Stimulated activated naive CD4-positive, alpha-beta T cell treated with Interleukin-2 at 50 U/mL for 16 hours (primary cell): ENCODE data around the gene GORASP2.
"Not testable (repeated sequence)": the region's sequence is repeated elsewhere in the genome, so short reads cannot be mapped to it uniquely, and the experiment has no call there.

Experiments used
- DNase-seq: peaks from one replicate; lab custom pipeline; 2025; lab: John Stamatoyannopoulos, UW

Gene GORASP2

DNA sequence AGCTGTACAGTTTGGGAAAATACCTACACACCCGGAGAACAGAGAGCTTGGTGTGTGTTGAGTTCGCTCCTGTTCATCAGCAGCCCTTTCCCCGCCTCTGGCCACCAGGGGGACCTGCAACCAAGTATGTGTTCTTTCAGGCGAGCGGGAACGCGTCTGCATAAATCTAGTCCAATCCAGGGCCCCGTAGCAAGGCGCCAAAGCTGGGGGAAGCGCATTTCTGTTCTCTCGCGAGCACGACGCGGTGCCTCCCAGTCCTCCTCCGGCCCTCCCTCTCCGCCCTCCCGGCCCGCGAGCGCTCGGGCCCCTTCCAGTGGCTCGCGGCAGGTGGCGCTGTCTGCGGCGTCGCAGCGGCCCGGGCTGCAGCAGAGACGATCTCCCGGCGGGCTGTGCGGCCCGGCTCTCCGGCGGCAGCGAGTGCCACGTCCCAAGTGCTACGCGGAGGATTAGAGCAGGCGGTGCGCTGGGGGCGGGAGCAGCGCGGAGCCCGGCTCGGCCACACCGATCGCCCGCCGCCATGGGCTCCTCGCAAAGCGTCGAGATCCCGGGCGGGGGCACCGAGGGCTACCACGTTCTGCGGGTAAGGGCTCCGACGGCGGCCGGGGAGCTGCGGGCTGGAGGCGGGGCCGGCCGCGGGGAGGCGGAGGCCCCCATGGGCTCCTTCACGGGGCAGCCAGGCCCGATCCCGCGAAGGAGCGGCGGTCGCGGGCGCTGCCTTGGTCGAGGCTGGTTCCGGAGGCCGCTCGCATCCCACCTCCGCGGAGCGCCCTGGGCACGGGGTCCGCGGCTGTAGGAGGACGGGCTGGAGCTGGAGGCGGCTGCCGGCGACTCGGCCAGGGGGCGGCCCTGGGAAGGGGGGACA, at the start of gene GORASP2:
Gene GORASP2 (plus strand): TSS at position 430 of the 862 bp plus-strand sequence. CDS start 88 bp downstream, at position 518.
- peak; percentile 98 for DNase-seq

- DNase-seq: no peak
Measured at GRCh38 chr2:170881840-170882239, 47.2 kb upstream of the GORASP2 start.

- DNase-seq: no peak
Measured at GRCh38 chr2:170882758-170883157, 46.3 kb upstream of the GORASP2 start.

- no peak for DNase-seq
Measured at GRCh38 chr2:170883683-170884082, 45.4 kb upstream of the GORASP2 start.

DNA sequence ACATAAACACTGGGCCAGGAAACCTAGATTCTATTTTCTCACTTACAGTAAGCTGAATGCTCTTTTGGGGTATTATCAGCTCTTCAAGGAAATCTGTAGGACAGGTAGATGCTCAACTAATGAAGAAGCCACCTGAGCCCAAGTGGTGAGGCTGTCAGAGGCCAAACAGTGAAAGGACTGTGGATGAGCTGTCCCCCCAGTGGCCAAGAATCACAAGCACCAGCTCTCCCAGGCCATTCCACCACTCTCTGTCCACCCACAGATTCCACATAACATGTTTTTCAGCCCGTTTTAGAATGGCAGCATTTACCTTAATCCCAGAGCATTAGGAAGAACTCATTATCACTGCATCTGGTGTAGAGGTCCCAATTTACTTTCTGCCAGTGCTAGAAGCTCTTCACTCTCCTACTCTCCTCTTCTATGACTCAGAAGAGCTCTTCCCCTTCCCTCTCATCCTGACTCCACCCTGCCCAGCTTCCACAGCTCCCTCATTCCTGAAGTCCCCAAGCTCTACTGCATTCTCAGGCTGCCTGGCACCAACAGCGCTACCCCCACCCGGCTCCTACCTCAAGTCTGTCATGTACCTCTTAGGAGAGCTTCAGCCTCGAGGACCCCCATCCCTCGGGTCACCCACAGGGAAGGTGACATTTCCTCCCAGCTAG, 43.8 kb upstream of the GORASP2 start:
- DNase-seq: no peak

GRCh38 chr2:170886386-170886785, 42.7 kb upstream of the GORASP2 start:
- no peak for DNase-seq

DNA sequence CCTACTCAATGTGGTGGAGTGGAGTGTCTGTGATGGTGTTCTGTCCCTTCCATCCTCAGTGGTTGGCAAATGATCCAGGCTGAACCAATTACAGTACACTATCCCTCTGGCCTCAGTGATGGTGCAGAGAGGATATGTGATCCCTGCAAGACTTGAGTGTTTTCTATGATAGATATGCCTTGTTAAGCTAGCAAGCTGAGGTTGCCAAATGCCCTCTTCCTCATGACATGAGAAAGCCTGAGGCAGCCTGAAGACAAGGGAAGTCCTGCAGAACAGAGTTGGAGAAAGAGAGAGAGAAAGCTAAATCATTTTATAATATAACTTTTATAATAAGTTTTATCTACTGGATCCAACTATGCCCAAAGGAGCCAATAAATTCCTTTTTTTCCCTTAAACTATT, 41.6 kb upstream of the GORASP2 start:
- DNase-seq: no peak

DNA sequence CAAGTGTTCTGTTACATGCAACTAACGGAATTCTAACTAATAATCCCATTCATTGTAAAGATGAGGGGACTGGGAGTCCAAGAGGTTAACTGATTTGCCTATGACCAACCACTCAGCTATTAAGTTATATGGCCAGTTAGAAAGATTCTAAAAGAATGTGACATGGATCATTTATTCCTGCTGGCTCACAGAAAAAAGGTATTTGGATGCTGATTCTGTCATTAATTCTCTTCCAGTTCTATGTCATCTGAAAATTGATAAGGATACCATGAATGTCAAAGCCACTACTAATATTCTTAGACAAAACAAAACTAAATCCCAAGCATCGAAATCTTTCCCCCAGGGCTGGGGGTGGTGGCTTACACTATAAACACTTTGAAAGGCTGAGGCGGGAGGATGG, 41.2 kb upstream of the GORASP2 start:
- no peak for DNase-seq

- no peak for DNase-seq
Measured at GRCh38 chr2:170891893-170892292, 37.2 kb upstream of the GORASP2 start.

GRCh38 chr2:170892391-170892951, 36.6 kb upstream of the GORASP2 start:
- DNase-seq: no peak

DNA sequence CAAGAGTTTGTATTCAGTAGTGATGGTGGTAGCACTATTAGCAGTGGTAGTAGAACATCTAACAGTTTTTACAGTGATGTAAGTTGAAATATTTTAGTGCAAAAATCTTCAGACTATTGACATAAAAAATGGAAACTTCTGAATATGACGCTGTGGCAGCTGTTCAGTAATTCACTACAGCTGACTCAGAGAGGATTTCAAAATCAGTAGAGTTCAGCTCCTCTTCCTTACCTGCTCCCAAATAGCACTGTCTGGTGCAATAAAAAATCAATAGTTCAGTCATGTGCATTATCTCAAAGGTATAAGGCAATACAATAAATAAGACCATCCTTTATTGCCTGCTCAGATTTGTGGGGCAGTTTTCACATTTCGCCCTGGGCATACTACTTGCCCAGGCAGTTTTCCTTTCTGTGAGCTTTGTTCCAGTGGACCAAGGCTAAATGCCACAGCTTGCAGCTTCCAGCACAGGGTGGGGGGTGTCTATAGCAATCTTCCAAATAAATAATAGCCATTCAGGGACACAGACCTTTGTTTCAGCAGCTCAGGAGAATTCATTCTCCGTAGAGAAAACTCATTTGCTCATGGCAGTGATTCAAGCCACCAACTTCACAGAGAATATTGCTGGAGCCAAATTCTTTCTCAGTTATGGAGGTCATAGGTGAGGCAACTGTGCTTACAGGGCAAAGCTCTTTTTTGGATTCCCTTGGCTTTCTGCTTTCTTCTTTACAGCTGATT, 33.9 kb upstream of the GORASP2 start:
- no peak for DNase-seq

GRCh38 chr2:170896622-170897021, 32.4 kb upstream of the GORASP2 start:
- DNase-seq: no peak

- no peak for DNase-seq
Measured at GRCh38 chr2:170897108-170897507, 31.9 kb upstream of the GORASP2 start.

- DNase-seq: no peak
Measured at GRCh38 chr2:170905864-170906263, 23.2 kb upstream of the GORASP2 start.

GRCh38 chr2:170911314-170911889, 17.7 kb upstream of the GORASP2 start:
- DNase-seq: no peak

- DNase-seq: not testable (repeated sequence)
Measured at GRCh38 chr2:170914994-170915666, 13.9 kb upstream of the GORASP2 start.

DNA sequence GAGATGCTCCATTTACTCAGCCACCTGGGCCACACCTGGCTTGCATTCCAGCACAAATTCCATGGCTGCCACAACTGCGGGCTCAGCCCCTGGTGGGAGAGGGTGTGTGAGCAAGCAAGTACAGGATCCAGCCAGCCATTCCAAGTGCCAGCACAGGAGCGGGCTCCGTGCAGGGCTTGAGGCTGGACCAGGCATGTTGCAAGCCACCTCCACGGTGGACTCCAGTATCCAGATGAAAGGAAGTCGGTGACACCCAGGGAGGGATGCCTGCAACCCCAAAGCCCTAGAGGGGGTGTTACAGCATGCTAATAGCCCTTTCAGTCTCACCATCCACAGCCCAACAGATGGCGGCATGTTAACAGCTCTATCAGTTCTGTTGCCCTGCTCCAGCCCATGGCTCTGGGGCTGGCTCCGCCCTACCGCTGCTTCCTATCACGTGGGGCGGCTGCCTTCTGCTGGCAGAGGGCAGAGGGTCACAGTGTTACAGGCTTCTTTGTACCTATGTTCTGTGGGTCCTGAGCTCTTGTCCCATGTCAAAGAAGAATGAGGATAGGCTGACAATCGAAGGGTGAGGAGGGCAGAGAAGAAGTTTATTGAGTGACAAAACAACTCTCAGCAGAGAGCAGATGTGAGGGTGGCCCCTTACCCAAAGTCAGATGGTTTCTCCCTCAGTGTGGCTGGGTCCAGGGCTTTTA, 11.7 kb upstream of the GORASP2 start:
- no peak for DNase-seq

GRCh38 chr2:170917957-170918356, 11.1 kb upstream of the GORASP2 start:
- DNase-seq: no peak

DNA sequence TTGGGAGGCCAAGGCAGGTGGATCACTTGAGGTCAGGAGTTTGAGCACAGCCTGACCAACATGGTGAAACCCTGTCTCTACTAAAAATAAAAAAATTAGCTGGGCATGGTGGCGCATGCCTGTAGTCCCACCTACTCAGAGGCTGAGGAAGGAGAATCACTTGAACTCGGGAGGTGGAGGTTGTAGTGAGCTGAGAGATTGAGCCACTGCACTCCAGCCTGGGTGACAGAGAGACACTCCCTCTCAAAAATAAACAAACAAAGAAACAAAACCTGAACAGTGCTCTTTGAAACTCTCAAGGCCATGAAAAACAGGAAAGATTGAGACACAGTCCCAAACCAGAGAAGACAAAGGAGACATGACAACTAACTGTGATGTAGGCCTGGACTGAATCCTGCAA, 7.2 kb upstream of the GORASP2 start:
- not testable (repeated sequence) for DNase-seq

DNA sequence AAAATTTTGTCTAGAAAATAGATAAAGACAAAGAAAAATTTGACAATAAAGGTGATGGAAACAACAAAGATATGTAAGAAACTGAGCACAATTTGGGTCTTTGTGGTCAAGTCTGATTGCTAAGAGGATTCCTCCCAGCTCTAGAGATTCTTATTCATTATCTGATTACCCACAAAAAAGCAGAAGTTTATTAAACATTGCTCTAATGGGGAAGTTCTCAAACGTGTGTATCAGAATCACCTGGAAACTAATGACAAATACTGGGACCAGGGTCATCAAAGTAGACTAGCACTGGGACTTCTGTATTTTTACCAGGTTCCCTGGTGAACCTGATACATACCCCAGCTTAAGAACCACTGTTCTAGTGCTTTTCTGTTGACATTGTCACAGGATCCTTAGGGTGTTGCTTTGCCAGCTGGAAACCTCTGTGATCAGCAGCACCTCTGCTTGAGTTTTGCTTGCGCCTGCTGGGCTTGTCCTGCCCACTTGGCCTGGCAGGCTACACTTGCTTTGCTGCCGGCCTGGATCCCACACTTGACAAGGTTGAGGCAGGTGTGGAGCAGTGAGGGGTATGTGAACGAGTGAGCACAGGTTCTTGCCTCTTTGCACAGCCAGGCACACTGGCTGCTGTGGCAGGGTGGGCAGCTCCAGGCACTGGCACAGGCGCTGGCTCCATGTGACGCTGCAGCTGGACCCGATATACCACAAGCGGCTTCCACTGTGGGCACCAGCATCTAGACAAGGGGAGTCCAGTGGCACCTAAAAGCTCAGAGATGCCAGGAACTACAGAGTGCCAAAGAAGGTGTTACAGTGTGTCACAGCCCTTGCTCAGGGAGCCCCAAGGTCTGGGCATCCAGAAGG, 6.2 kb upstream of the GORASP2 start:
- no peak for DNase-seq
